Measurements from ENCODE around the gene MS4A13.
"Not testable (repeated sequence)": the region's sequence is repeated elsewhere in the genome, so short reads cannot be mapped to it uniquely, and the experiment has no call there.

The MS4A13 gene

GRCh38 chr11:60530454-60531100 is 15.4 kb downstream of the MS4A13 start:
- DNase-seq (ENCODE audit: low read depth): no peak

DNA sequence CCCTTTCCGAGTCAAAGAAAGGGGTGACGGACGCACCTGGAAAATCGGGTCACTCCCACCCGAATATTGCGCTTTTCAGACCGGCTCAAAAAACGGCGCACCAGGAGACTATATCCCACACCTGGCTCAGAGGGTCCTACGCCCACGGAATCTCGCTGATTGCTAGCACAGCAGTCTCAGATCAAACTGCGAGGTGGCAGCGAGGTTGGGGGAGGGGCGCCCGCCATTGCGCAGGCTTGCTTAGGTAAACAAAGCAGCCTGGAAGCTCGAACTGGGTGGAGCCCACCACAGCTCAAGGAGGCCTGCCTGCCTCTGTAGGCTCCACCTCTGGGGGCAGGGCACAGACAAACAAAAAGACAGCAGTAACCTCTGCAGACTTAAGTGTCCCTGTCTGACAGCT is 17.2 kb downstream of the MS4A13 start:
- DNase-seq (ENCODE audit: low read depth): not testable (repeated sequence)

GRCh38 chr11:60538627-60539026 is 23.4 kb downstream of the MS4A13 start:
- not testable (repeated sequence) for DNase-seq (ENCODE audit: low read depth)

GRCh38 chr11:60544077-60544476 is 28.9 kb downstream of the MS4A13 start:
- no peak for DNase-seq (ENCODE audit: low read depth)

GRCh38 chr11:60561254-60561653 is 46.1 kb downstream of the MS4A13 start:
- DNase-seq (ENCODE audit: low read depth): no peak

- no peak for DNase-seq (ENCODE audit: low read depth)
Measured at GRCh38 chr11:60563553-60564235, 48.5 kb downstream of the MS4A13 start.

DNA sequence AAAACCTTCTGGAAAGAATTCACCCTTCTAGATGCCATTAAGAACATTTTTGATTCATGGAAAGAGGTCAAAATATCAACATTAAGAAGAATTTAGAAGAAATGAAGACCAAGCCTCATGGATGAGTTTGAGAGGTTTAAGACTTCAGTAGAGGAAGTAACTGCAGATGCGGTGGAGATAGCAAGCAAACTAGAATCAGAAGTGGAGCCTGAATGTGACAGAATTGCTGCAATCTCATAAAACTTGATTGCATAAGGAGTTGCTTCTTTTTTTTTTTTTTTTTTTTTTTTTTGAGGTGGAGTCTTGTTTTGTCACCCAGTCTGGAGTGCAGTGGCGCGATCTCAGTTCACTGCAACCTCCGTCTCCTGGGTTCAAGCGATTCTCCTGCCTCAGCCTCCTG is 51.6 kb downstream of the MS4A13 start:
- DNase-seq (ENCODE audit: low read depth): no peak

DNA sequence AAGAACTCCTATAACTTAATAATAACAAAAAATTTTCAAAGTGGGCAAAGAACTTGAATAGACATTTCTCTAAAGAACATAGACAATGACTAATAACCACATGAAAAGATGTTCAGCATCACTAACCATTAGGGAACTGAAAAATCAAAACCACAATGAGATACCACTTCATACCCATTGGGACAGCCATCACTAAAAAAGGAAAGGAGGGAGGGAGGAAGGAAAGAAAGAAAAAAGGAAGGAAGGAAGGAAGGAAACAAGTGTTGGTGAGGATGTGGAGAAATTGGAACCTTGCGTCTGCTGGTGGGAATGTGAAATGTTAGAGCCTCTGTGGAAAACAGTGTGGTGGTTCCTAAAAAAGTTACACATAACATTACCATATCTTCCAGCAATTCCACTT is 55.8 kb downstream of the MS4A13 start:
- DNase-seq (ENCODE audit: low read depth): no peak

- DNase-seq (ENCODE audit: low read depth): no peak
Measured at GRCh38 chr11:60589611-60590010, 74.4 kb downstream of the MS4A13 start.

Data from stimulated activated CD8-positive, alpha-beta memory T cell treated with anti-CD3 and anti-CD28 coated beads, Interleukin-12 subunit alpha, Interleukin-12 subunit beta, amount 100 ng/mL, for 1 hour (primary cell).